C4-2B (cell line): Measurements from ENCODE around the gene ASL.
"Not testable (repeated sequence)": the region's sequence is repeated elsewhere in the genome, so short reads cannot be mapped to it uniquely, and the experiment has no call there.

ENCODE experiments used
- ZFX ChIP-seq: fragments of 450-650 bp; IDR thresholded peaks from 2 replicates; pipeline ENCODE4 v1.6.1; 2017
- TF ChIP-seq, protein P1 (sequence below): fragments of 450-650 bp; conservative IDR thresholded peaks from 2 replicates; pipeline ENCODE4 v1.5.1; 2017; ENCODE audit warnings: mild to moderate bottlenecking

DNA sequence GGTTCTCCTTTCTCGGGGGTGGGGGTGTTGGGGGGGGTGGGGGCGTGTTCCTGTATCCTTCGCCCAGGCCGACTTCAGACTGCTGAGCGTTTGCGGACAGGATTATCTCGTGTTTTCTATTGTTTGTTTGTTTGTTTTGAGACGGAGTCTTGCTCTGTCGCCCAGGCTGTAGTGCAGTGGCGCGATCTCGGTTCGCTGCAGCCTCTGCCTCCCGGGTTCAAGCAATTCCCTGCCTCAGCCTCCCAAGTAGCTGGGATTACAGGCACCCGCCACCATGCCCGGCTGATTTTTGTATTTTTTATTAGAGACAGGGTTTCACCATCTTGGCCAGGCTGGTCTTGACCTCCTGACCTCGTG, 31.1 kb upstream of the ASL start:
- TF ChIP-seq, protein P1, sequence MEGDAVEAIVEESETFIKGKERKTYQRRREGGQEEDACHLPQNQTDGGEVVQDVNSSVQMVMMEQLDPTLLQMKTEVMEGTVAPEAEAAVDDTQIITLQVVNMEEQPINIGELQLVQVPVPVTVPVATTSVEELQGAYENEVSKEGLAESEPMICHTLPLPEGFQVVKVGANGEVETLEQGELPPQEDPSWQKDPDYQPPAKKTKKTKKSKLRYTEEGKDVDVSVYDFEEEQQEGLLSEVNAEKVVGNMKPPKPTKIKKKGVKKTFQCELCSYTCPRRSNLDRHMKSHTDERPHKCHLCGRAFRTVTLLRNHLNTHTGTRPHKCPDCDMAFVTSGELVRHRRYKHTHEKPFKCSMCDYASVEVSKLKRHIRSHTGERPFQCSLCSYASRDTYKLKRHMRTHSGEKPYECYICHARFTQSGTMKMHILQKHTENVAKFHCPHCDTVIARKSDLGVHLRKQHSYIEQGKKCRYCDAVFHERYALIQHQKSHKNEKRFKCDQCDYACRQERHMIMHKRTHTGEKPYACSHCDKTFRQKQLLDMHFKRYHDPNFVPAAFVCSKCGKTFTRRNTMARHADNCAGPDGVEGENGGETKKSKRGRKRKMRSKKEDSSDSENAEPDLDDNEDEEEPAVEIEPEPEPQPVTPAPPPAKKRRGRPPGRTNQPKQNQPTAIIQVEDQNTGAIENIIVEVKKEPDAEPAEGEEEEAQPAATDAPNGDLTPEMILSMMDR, result not testable (repeated sequence)
- TF ChIP-seq ZFX, result not testable (repeated sequence)
